Measurements from ENCODE around the gene LCN1. TPM values are rescaled to one million over a fixed set of nuclear protein-coding genes. Genes with fewer than 3 reads are reported as not detected.

Gene LCN1
- total and polyA plus RNA-seq, 2 of the 8 experiments (the other 6 are each of a cell fraction or from before 2014, with no cell fraction given): not detected

- CTCF ChIA-PET (ENCODE audit: partially characterized antibody): no interaction called here
- no peak overlapping the region for H2BK120ac ChIP-seq (replicated peaks; ENCODE audit: low read depth, low read length)
- H4K8ac ChIP-seq (ENCODE audit: extremely low read depth, insufficient read depth, low read length): no peak overlapping the region; the same call in 1 of the 2 replicates
- peaks cover 4 to 8% (median 5%) of the 10 kb centered on the region in 4 experiments; a peak in 7 of 8 replicates for H3K36me3 ChIP-seq (ENCODE audit: control insufficient read depth in 2 of 4, insufficient read depth in 4 of 4, low read length in 3 of 4)
- no peak overlapping the region for H3K14ac ChIP-seq (ENCODE audit: insufficient read length)
- H3K79me2 ChIP-seq (ENCODE audit: control insufficient read depth in 1 of 2, insufficient read depth in 2 of 2, low read length in 2 of 2): peaks cover 3 to 20% of the 10 kb centered on the region in 2 experiments; a peak in 2 of 4 replicates
- H3K56ac ChIP-seq (replicated peaks; ENCODE audit: insufficient read length, low read depth, low read length): peak overlapping the region; percentile 25
- TF ChIP-seq KDM1A (IDR thresholded peaks at IDR 0.05; ENCODE audit: borderline replicate concordance, low read length) (no peak), USF2 (IDR thresholded peaks at IDR 0.05; ENCODE audit: low read length) (peak; percentile 20; the same call in 1 of the 2 replicates), SP1 (IDR thresholded peaks at IDR 0.05; ENCODE audit: low read depth, low read length) (no peak), CTCF (IDR thresholded peaks at IDR 0.05; ENCODE audit: control extremely low read depth in 1 of 3, insufficient read depth in 1 of 3, low read depth in 1 of 3, low read length in 3 of 3) (peak in 1 of 3 experiments; percentile 32; a peak in 2 of 4 replicates), CHD2 (IDR thresholded peaks at IDR 0.05; ENCODE audit: low read length) (no peak), BACH1 (IDR thresholded peaks at IDR 0.05; ENCODE audit: low read length) (peak; percentile 49; the same call in 1 of the 2 replicates), KDM4A (IDR thresholded peaks at IDR 0.05; ENCODE audit: low read depth, low read length, severe bottlenecking) (peak; percentile 61)
- no peak overlapping the region for H2BK5ac ChIP-seq (ENCODE audit: low read depth, low read length)
- H2BK12ac ChIP-seq (ENCODE audit: low read depth, low read length): no peak overlapping the region
- peaks cover 2 to 5% of the 10 kb centered on the region in 2 experiments for H4K20me1 ChIP-seq (replicated peaks in 1 of 2; ENCODE audit: control insufficient read depth in 1 of 2, insufficient read depth in 2 of 2, low read length in 2 of 2)
- no peak overlapping the region for H3K23ac ChIP-seq (ENCODE audit: insufficient read length)
- WGBS, 2 experiments (ENCODE audit: extremely low coverage in 1 of 2, insufficient coverage in 1 of 2, insufficient read length in 1 of 2, insufficient replicate concordance in 2 of 2, low coverage in 1 of 2, low lambda C conversion rate in 2 of 2, missing lambda C conversion rate in 1 of 2): 10% methylated on average over 37 of the region's 64 CpGs; no CpG with 5 or more reads in 1 of the 2 experiments
- no peaks in the 10 kb centered on the region for H3K9me3 ChIP-seq (ENCODE audit: insufficient read depth in 2 of 2, low read depth in 1 of 2, low read length in 1 of 2)
- H3K18ac ChIP-seq (ENCODE audit: extremely low read depth, low read length): peak overlapping the region; percentile 32; the same call in 1 of the 2 replicates
- H3K23me2 ChIP-seq (ENCODE audit: low read depth, low read length): peaks cover 7% of the 10 kb centered on the region; the same call in 1 of the 2 replicates
- H2AK5ac ChIP-seq (ENCODE audit: low read depth, low read length): no peak overlapping the region
- peaks cover 4% of the 10 kb centered on the region for H3K79me1 ChIP-seq (ENCODE audit: low read depth, low read length)
- no peak overlapping the region for H2AFZ ChIP-seq (ENCODE audit: low read length)
- peak overlapping the region; percentile 61 to 62 for H3K4me2 ChIP-seq (ENCODE audit: insufficient read depth in 1 of 2, low read depth in 2 of 2, low read length in 2 of 2)
- no peak overlapping the region for H2BK20ac ChIP-seq (ENCODE audit: low read length)
- no peak overlapping the region for H3K4ac ChIP-seq (replicated peaks; ENCODE audit: insufficient read length, low read depth, low read length)
- peak overlapping the region; percentile 29 to 81 (median 57) for H3K4me3 ChIP-seq (ENCODE audit: extremely low read depth in 1 of 4, insufficient read depth in 2 of 4, low read depth in 3 of 4, low read length in 4 of 4)
- H2BK15ac ChIP-seq (ENCODE audit: low read length): no peak overlapping the region
- no peak overlapping the region for H3K9ac ChIP-seq (replicated peaks in 1 of 4; ENCODE audit: extremely low read depth in 1 of 4, low read depth in 3 of 4, low read length in 3 of 4)
- H3K4me1 ChIP-seq (replicated peaks in 1 of 4; ENCODE audit: control insufficient read depth in 3 of 4, insufficient read depth in 4 of 4, low read length in 3 of 4): peaks cover 0 to 8% (median 3%) of the 10 kb centered on the region in 4 experiments; a peak in 6 of 7 replicates
- DNase-seq (ENCODE audit: low read depth in 1 of 2, low spot score in 2 of 2) (peak in 1 of 2 experiments; percentile 64), FAIRE-seq (no peak)
- no peak overlapping the region for H3K27ac ChIP-seq (ENCODE audit: low read depth, low read length)
- no peaks in the 10 kb centered on the region for H3K27me3 ChIP-seq (replicated peaks in 1 of 4; ENCODE audit: control insufficient read depth in 3 of 4, extremely low read depth in 1 of 4, insufficient read depth in 3 of 4, low read length in 3 of 4)
- H4K5ac ChIP-seq (ENCODE audit: insufficient read length, low read depth, low read length): no peak overlapping the region
- H4K91ac ChIP-seq (replicated peaks; ENCODE audit: insufficient read length, low read length): no peak overlapping the region
- POLR2A ChIA-PET (ENCODE audit: partially characterized antibody): no interaction called here
Observed at GRCh38 chr9:135478829-135479468, 42.3 kb upstream of the LCN1 start.

Data from H1 (cell line).